AG04449 (cell line): ENCODE data around the gene VCL.
A peak's percentile ranks its signal among the peaks of the same experiment; 100 is the strongest.

Source experiments
- CTCF ChIA-PET: fragments of 350-600 bp; formaldehyde crosslinking; extraction: SDS; loops from one replicate; lab custom pipeline; 2021; ENCODE audit warnings: antibody characterized with exemption; lab: Yijun Ruan, JAX
- POLR2A ChIA-PET: fragments of 400-600, 350-600 bp; formaldehyde crosslinking; extraction: SDS; loops from one replicate; lab custom pipeline; 2020; ENCODE audit warnings: antibody characterized with exemption, inconsistent platforms; lab: Yijun Ruan, JAX
- DNase-seq: peaks from one replicate; pipeline ENCODE4 v3.0.0-alpha.2; 2010; ENCODE audit warnings: low read depth, low spot score
- H3K4me3 ChIP-seq: 2 replicates; pipeline ENCODE4 v1.5.1; 2011; ENCODE audit warnings: low read depth, mild to moderate bottlenecking, control low read depth, low read length
- CTCF ChIP-seq: IDR thresholded peaks from one replicate; pipeline ENCODE4 v1.5.1; 2011; ENCODE audit warnings: mild to moderate bottlenecking, moderate library complexity, low read length, control low read depth, inconsistent platforms; ENCODE audit not compliant: insufficient read depth; ENCODE audit errors: missing control alignments

VCL gene

GRCh38 chr10:74103560-74104258 is 105.8 kb downstream of the VCL start:
- POLR2A ChIA-PET = interaction anchor here (0.6 kb wide), 1 partner anchor 8 kb away, joined by 3 read pairs; no protein-coding TSS in a partner anchor
- peak; percentile 29 for TF ChIP-seq CTCF
- CTCF ChIA-PET = interaction anchor here (0.7 to 11.8 kb wide), 13 partner anchors 9 to 258 kb away, joined by 3 to 68 read pairs (median 5); no protein-coding TSS in a partner anchor
- no peak for DNase-seq
- H3K4me3 ChIP-seq = no peak overlapping the region

- CTCF ChIA-PET = interaction anchor here (0.6 to 11.8 kb wide), 12 partner anchors 8 to 225 kb away, joined by 3 to 68 read pairs (median 4); no protein-coding TSS in a partner anchor
- no peak for TF ChIP-seq CTCF
- POLR2A ChIA-PET = interaction anchor here (0.6 kb wide), 1 partner anchor 9 kb away, joined by 3 read pairs; no protein-coding TSS in a partner anchor
- no peak for DNase-seq
- H3K4me3 ChIP-seq = no peak overlapping the region
Observed at GRCh38 chr10:74104480-74104879, 106.6 kb downstream of the VCL start.

DNA sequence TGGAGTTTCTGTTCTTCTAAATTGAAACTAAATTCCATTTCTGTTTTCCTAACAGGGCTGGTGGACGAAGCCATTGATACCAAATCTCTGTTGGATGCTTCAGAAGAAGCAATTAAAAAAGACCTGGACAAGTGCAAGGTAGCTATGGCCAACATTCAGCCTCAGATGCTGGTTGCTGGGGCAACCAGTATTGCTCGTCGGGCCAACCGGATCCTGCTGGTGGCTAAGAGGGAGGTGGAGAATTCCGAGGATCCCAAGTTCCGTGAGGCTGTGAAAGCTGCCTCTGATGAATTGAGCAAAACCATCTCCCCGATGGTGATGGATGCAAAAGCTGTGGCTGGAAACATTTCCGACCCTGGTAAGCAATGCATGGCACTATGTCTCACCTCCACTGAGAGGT is 107.1 kb downstream of the VCL start:
- H3K4me3 ChIP-seq = no peak overlapping the region
- DNase-seq = no peak
- TF ChIP-seq CTCF = no peak
- CTCF ChIA-PET = interaction anchor here (0.6 to 11.8 kb wide), 7 partner anchors 13 to 296 kb away, joined by 3 to 68 read pairs (median 4); no protein-coding TSS in a partner anchor
- POLR2A ChIA-PET = no interaction called here

- TF ChIP-seq CTCF = no peak
- DNase-seq = no peak
- ChIA-PET POLR2A (no interaction called here), CTCF (interaction anchor here (0.7 to 11.8 kb wide), 7 partner anchors 9 to 221 kb away, joined by 3 to 68 read pairs (median 3); no protein-coding TSS in a partner anchor)
- H3K4me3 ChIP-seq = no peak overlapping the region
Observed at GRCh38 chr10:74107391-74107790, 109.5 kb downstream of the VCL start.

DNA sequence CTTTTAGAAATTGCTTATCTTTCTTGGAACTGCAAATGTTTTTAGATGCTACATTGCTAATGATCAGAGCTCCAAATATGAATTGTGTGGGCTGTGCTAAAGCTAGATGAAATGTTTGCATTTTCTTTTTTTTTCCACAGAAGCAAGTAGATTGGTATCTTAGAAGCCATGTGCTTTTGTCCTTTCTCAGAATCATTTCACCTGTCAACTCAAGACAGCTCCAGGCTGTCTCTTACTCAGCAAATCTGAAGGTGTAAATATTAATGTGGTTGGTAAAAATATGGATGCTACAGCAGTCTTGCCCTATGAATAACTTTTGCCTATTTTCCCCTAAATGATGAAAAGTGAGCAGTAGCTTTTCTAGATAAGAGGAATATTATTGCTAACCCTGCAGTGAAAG is 111.5 kb downstream of the VCL start:
- ChIA-PET CTCF (interaction anchor here (0.9 to 11.8 kb wide), 8 partner anchors 9 to 261 kb away, joined by 3 to 68 read pairs (median 4); no protein-coding TSS in a partner anchor), POLR2A (interaction anchor here (1.1 kb wide), 1 partner anchor 112 kb away, joined by 3 read pairs; the partner anchor contains the start of gene VCL)
- no peak overlapping the region for H3K4me3 ChIP-seq
- TF ChIP-seq CTCF = no peak
- no peak for DNase-seq

DNA sequence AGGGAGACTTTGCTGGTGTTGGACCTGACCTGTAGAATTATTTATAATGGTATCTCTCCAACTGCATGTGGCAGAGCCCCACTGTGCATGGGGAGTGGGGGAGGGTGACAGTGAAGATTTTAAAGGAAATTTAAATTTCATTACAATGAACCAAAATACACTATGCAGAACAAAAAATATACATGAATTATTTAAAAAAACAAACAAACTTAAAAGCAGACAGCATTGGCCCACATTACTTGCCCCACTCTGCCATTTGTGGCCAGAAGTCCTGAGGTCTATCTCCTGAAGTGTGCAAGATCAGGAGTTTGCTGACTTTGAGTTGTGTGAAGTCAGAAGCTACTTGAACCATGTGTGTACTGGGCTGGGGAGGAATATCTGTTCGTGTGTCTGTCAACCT is 112.2 kb downstream of the VCL start:
- no peak for DNase-seq
- CTCF ChIA-PET = interaction anchor here (1.4 to 11.8 kb wide), 5 partner anchors 8 to 224 kb away, joined by 3 to 68 read pairs (median 8); no protein-coding TSS in a partner anchor
- no peak for TF ChIP-seq CTCF
- POLR2A ChIA-PET = no interaction called here
- no peak overlapping the region for H3K4me3 ChIP-seq
